K562 (cell line): ENCODE data around the gene SLC6A13. TPM values are rescaled to one million over a fixed set of nuclear protein-coding genes. Genes with fewer than 3 reads are reported as not detected.

Experiments used
- ATAC-seq: fragments of 200-7000 bp; cut with Tn5 transposase; 3 replicates; pipeline ENCODE4 v1.9.1; 2020; ENCODE audit warnings: moderate library complexity
- BruUV-seq: library from RNA; stranded (reverse); fragments of 400-500 nt; replicated peaks from 2 replicates; lab custom pipeline; 2021; lab: Mats Ljungman, UMichigan
- CTCF ChIA-PET: fragments of 300-600 bp; formaldehyde crosslinking; extraction: SDS; loops from one replicate; lab custom pipeline; 2021; ENCODE audit warnings: low intra/inter-chr PET ratio; lab: Yijun Ruan, JAX
- POLR2A ChIA-PET: fragments of 300-600, 350-650 bp; sonication (Branson Sonifier 250); formaldehyde crosslinking; extraction: SDS; loops from one replicate; lab custom pipeline; 2021; ENCODE audit warnings: antibody characterized with exemption, inconsistent platforms; lab: Yijun Ruan, JAX
- DNase-seq, 4 experiments: peaks; one replicate each; pipeline versions ENCODE4 v3.0.0 to v3.0.0-alpha.2; 2011 to 2018; ENCODE audit warnings: low spot score in 3 of 4, mixed read lengths in 3 of 4; ENCODE audit errors: extremely low read depth in 1 of 4
- FAIRE-seq: peaks from 2 replicates; lab custom pipeline; 2011; peaks lifted over from hg19 to GRCh38; lab: Jason Lieb, UNC
- H2AFZ ChIP-seq: 2 replicates; pipeline ENCODE4 v1.6.0; 2011; ENCODE audit warnings: low read depth, low read length, control low read depth, inconsistent platforms
- H3K27ac ChIP-seq: fragments of 200-600 bp; 3 replicates; pipeline ENCODE4 v1.8.0; 2011; ENCODE audit warnings: low read depth, mild to moderate bottlenecking, control low read depth, inconsistent platforms, low read length, moderate library complexity, mixed read lengths; ENCODE audit errors: extremely low read depth
- H3K27me3 ChIP-seq, 2 experiments: fragments of 300-600 bp in 1 of 2; 2 replicates in 1 of 2; 3 replicates in 1 of 2; pipeline versions ENCODE4 v1.6.0 to v1.8.0; 2011; ENCODE audit warnings: inconsistent platforms in 2 of 2, low read length in 2 of 2, mild to moderate bottlenecking in 1 of 2, mixed read lengths in 1 of 2, moderate library complexity in 1 of 2; ENCODE audit not compliant: control insufficient read depth in 2 of 2, insufficient read depth in 2 of 2
- H3K36me3 ChIP-seq: fragments of 300-600 bp; 3 replicates; pipeline ENCODE4 v1.8.0; 2011; ENCODE audit warnings: mild to moderate bottlenecking, low read length, inconsistent platforms; ENCODE audit not compliant: control insufficient read depth, insufficient read depth
- H3K4me1 ChIP-seq, 2 experiments: fragments of 200-600 bp in 1 of 2; replicated peaks in 1 of 2; 2 replicates in 1 of 2; 3 replicates in 1 of 2; pipeline versions ENCODE4 v1.5.1 to v1.8.0; 2011; ENCODE audit warnings: inconsistent platforms in 2 of 2, low read length in 2 of 2, mild to moderate bottlenecking in 1 of 2, mixed read lengths in 1 of 2, moderate library complexity in 1 of 2; ENCODE audit not compliant: control insufficient read depth in 2 of 2, insufficient read depth in 2 of 2
- H3K4me2 ChIP-seq: 2 replicates; pipeline ENCODE4 v1.6.1; 2011; ENCODE audit warnings: low read length, control low read depth, inconsistent platforms, mixed read lengths; ENCODE audit not compliant: insufficient read depth
- H3K4me3 ChIP-seq: fragments of 200-600 bp; sonication (generic), shearing (Covaris generic); 2 replicates; pipeline ENCODE4 v1.5.1; 2016; ENCODE audit warnings: control low read depth, inconsistent platforms
- H3K79me2 ChIP-seq: fragments of 200-600 bp; 3 replicates; pipeline ENCODE4 v1.8.0; 2011; ENCODE audit warnings: low read length, inconsistent platforms; ENCODE audit not compliant: control insufficient read depth, insufficient read depth
- H3K9ac ChIP-seq, 2 experiments: 2 replicates each; pipeline versions ENCODE4 v1.6.0 to v1.6.1; 2011; ENCODE audit warnings: low read depth in 2 of 2, low read length in 2 of 2, control low read depth in 1 of 2, inconsistent platforms in 1 of 2, mild to moderate bottlenecking in 1 of 2, mixed read lengths in 1 of 2; ENCODE audit not compliant: insufficient read depth in 1 of 2
- H3K9me1 ChIP-seq: one replicate; pipeline ENCODE4 v1.6.0; 2011; ENCODE audit warnings: inconsistent platforms, mild to moderate bottlenecking, low read length, moderate library complexity; ENCODE audit not compliant: control insufficient read depth, insufficient read depth
- H3K9me3 ChIP-seq: replicated peaks from 2 replicates; pipeline ENCODE4 v1.5.1; 2011; ENCODE audit warnings: low read depth, low read length, inconsistent platforms; ENCODE audit not compliant: control insufficient read depth, insufficient read depth
- H4K20me1 ChIP-seq: replicated peaks from 2 replicates; pipeline ENCODE4 v1.6.1; 2011; ENCODE audit warnings: low read length, inconsistent platforms, mixed read lengths; ENCODE audit not compliant: control insufficient read depth, insufficient read depth
- DDX20 ChIP-seq: fragments of 450-650 bp; IDR thresholded peaks from 2 replicates; pipeline ENCODE4 v1.6.1; 2016; ENCODE audit warnings: missing genetic modification characterization, low read depth, mild to moderate bottlenecking, missing compliant biosample characterization, moderate library complexity
- KDM5B ChIP-seq: fragments of 200-600 bp; sonication (generic); IDR thresholded peaks from 2 replicates; pipeline ENCODE4 v1.6.1; 2012; ENCODE audit warnings: low read depth, mild to moderate bottlenecking, moderate library complexity, low read length, control low read depth, inconsistent platforms; ENCODE audit not compliant: insufficient replicate concordance
- PRMT5 ChIP-seq: sonication (generic); formaldehyde crosslinking; IDR thresholded peaks from 2 replicates; pipeline ENCODE4 v1.5.0; 2020; ENCODE audit warnings: missing genetic modification reagents
- SAFB ChIP-seq: fragments of 200-400 bp; formaldehyde crosslinking; IDR thresholded peaks from 2 replicates; pipeline ENCODE4 v1.6.1; 2017; ENCODE audit warnings: low read depth, low read length, borderline replicate concordance
- WGBS: fragments of 100-300 bp; shearing (Covaris generic); methylation state at CpG from one replicate; pipeline ENCODE4 v1.1.6; 2016; ENCODE audit warnings: low coverage, mixed read lengths; ENCODE audit not compliant: insufficient coverage; ENCODE audit errors: missing lambda C conversion rate; 5-methylcytosine and 5-hydroxymethylcytosine counted together
- in situ Hi-C: fragments of 300-500 bp; cut with MboI; formaldehyde crosslinking; loops from 4 replicates; pipeline ENCODE4 v1.15.0; 2018; ENCODE audit warnings: inconsistent platforms, mixed read lengths
- intact Hi-C: fragments of 100-400 bp; cut with micrococcal nuclease; formaldehyde crosslinking; loops from 2 replicates; pipeline ENCODE4 v1.14.2; 2022
- polyA plus RNA-seq, 8 experiments: library from polyadenylated mRNA; depleted of rRNA in 4 of 8; stranded (reverse) in 5 of 8; unstranded in 3 of 8; fragments of >200 nt; fragmentation: Nextera tagmentation in 2 of 8; fragmentation: Illumina TruSeq in 1 of 8; extraction: Ambion mirVana in 2 of 8; extraction: Trizol in 1 of 8; gene quantifications; 2 replicates each; pipeline versions ENCODE4 v1.2.1 to v1.2.3, GENCODE V29; 2011 to 2014; ENCODE audit warnings: inconsistent platforms in 1 of 8, missing spikeins in 1 of 8
- total RNA-seq, 7 experiments: library from RNA; depleted of rRNA in 6 of 7; stranded (reverse); fragments of >200 nt in 6 of 7; fragmentation: Illumina TruSeq in 2 of 7; extraction: Trizol in 2 of 7; gene quantifications; 2 replicates each; pipeline versions ENCODE4 v1.2.1 to v1.2.3, GENCODE V29; 2011 to 2021; ENCODE audit warnings: low replicate concordance in 1 of 7
- TF ChIP-seq, protein P1 (sequence below): fragments of 250-450 bp; sonication (Bioruptor Pico); IDR thresholded peaks from 2 replicates; pipeline ENCODE4 v1.4.0; 2020
- TF ChIP-seq, protein P2 (sequence below): sonication (generic); formaldehyde crosslinking; IDR thresholded peaks from 2 replicates; pipeline ENCODE4 v1.4.0; 2020; ENCODE audit warnings: mild to moderate bottlenecking, missing genetic modification reagents
- TF ChIP-seq, protein P3 (sequence below): IDR thresholded peaks from 2 replicates; pipeline ENCODE4 v1.6.1; 2011; ENCODE audit not compliant: insufficient read length; ENCODE audit errors: extremely low read depth

SLC6A13 gene
- total and polyA plus RNA-seq, 9 of the 15 experiments (the other 6 are each of a cell fraction or from before 2014, with no cell fraction given), result 0.06 to 0.33 (median 0.22) TPM; not detected in 4

DNA sequence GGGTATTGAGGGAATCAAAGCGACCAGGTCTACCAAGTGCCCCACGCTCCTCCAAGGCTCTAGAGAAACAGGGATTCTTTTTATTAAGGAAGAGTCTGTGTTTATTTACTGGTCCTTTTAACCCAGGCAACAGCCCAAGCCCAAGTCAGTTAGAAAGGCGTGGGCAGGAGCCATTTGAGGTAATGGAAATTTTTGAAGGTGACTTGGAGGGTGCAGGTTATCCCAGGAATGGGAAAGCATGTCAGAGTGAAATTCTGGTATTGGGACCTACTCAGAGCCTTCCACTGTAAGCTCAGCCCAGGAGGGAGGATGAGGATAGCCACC lies 51.5 kb downstream of the SLC6A13 start:
- H3K9me3 ChIP-seq, result no peaks in the 10 kb centered on the region
- ChIA-PET CTCF (no interaction called here), POLR2A (interaction anchor here (0.6 to 1.1 kb wide), 2 partner anchors 10 to 59 kb away, joined by 3 read pairs; no protein-coding TSS in a partner anchor)
- H3K9ac ChIP-seq, result no peak overlapping the region
- no peak for ATAC-seq
- no peak for DNase-seq
- no peak for TF ChIP-seq PRMT5 (CRISPR knock-in tag)
- TF ChIP-seq, protein P1, sequence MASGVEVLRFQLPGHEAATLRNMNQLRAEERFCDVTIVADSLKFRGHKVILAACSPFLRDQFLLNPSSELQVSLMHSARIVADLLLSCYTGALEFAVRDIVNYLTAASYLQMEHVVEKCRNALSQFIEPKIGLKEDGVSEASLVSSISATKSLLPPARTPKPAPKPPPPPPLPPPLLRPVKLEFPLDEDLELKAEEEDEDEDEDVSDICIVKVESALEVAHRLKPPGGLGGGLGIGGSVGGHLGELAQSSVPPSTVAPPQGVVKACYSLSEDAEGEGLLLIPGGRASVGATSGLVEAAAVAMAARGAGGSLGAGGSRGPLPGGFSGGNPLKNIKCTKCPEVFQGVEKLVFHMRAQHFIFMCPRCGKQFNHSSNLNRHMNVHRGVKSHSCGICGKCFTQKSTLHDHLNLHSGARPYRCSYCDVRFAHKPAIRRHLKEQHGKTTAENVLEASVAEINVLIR, result no peak
- no peak for TF ChIP-seq DDX20 (tag)
- TF ChIP-seq, protein P2, sequence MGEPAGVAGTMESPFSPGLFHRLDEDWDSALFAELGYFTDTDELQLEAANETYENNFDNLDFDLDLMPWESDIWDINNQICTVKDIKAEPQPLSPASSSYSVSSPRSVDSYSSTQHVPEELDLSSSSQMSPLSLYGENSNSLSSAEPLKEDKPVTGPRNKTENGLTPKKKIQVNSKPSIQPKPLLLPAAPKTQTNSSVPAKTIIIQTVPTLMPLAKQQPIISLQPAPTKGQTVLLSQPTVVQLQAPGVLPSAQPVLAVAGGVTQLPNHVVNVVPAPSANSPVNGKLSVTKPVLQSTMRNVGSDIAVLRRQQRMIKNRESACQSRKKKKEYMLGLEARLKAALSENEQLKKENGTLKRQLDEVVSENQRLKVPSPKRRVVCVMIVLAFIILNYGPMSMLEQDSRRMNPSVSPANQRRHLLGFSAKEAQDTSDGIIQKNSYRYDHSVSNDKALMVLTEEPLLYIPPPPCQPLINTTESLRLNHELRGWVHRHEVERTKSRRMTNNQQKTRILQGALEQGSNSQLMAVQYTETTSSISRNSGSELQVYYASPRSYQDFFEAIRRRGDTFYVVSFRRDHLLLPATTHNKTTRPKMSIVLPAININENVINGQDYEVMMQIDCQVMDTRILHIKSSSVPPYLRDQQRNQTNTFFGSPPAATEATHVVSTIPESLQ (CRISPR knock-in tag), result no peak
- no peak for TF ChIP-seq KDM5B
- TF ChIP-seq, protein P3, sequence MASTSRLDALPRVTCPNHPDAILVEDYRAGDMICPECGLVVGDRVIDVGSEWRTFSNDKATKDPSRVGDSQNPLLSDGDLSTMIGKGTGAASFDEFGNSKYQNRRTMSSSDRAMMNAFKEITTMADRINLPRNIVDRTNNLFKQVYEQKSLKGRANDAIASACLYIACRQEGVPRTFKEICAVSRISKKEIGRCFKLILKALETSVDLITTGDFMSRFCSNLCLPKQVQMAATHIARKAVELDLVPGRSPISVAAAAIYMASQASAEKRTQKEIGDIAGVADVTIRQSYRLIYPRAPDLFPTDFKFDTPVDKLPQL, result no peak
- no peak for TF ChIP-seq SAFB
- in situ Hi-C loops (no loop called here), intact Hi-C loops (no loop called here)
- FAIRE-seq, result no peak
- no peak overlapping the region for H3K27ac ChIP-seq
- WGBS, result 0% methylated on average over 3 of the region's 3 CpGs
- no peaks in the 10 kb centered on the region for H3K79me2 ChIP-seq
- no peaks in the 10 kb centered on the region for H4K20me1 ChIP-seq
- peaks cover 32 to 80% of the 10 kb centered on the region in 2 experiments for H3K27me3 ChIP-seq
- H3K4me3 ChIP-seq, result no peak overlapping the region
- no peaks in the 10 kb centered on the region for H3K9me1 ChIP-seq
- H2AFZ ChIP-seq, result no peak overlapping the region
- H3K4me1 ChIP-seq, result no peaks in the 10 kb centered on the region; a peak in 1 of 5 replicates
- no peaks in the 10 kb centered on the region for H3K36me3 ChIP-seq
- no peak overlapping the region for H3K4me2 ChIP-seq
- BruUV-seq, result no TSS peak
